H1 (cell line): ENCODE data around the gene STAT1. TPM values are rescaled to one million over a fixed set of nuclear protein-coding genes. Genes with fewer than 3 reads are reported as not detected.

Source experiments
- CTCF ChIA-PET: fragments of 300-600 bp; sonication (Branson Sonifier 250); formaldehyde crosslinking; loops from one replicate; lab custom pipeline; 2021; ENCODE audit not compliant: partially characterized antibody; lab: Charles Lee
- POLR2A ChIA-PET: fragments of 300-600 bp; sonication (Branson Sonifier 250); formaldehyde crosslinking; loops from one replicate; lab custom pipeline; 2021; ENCODE audit warnings: inconsistent platforms; ENCODE audit not compliant: partially characterized antibody; lab: Charles Lee
- DNase-seq, 2 experiments: peaks; one replicate each; pipeline versions ENCODE4 v3.0.0 to v3.0.0-alpha.2; 2010 to 2022; ENCODE audit warnings: low spot score in 2 of 2, low read depth in 1 of 2, mixed read lengths in 1 of 2
- FAIRE-seq: peaks from 2 replicates; lab custom pipeline; 2011; peaks lifted over from hg19 to GRCh38; lab: Jason Lieb, UNC
- H2AFZ ChIP-seq: 2 replicates; pipeline ENCODE4 v1.8.1; 2012; ENCODE audit warnings: low read length, inconsistent platforms
- H2AK5ac ChIP-seq: 2 replicates; pipeline ENCODE4 v1.6.1; 2013; ENCODE audit warnings: low read depth, low read length
- H2BK120ac ChIP-seq: replicated peaks from 2 replicates; pipeline ENCODE3; 2013; ENCODE audit warnings: low read depth, low read length, inconsistent platforms
- H2BK12ac ChIP-seq: 2 replicates; pipeline ENCODE4 v1.6.1; 2013; ENCODE audit warnings: low read depth, low read length
- H2BK15ac ChIP-seq: 2 replicates; pipeline ENCODE4 v1.6.1; 2013; ENCODE audit warnings: low read length
- H2BK20ac ChIP-seq: 2 replicates; pipeline ENCODE4 v1.6.1; 2013; ENCODE audit warnings: low read length
- H2BK5ac ChIP-seq: 2 replicates; pipeline ENCODE4 v1.6.1; 2013; ENCODE audit warnings: low read depth, low read length
- H3K14ac ChIP-seq: 2 replicates; pipeline ENCODE4 v1.6.1; 2013; ENCODE audit warnings: inconsistent platforms; ENCODE audit not compliant: insufficient read length
- H3K18ac ChIP-seq: 2 replicates; pipeline ENCODE4 v1.6.1; 2013; ENCODE audit warnings: low read length; ENCODE audit errors: extremely low read depth
- H3K23ac ChIP-seq: 2 replicates; pipeline ENCODE4 v1.6.1; 2013; ENCODE audit warnings: inconsistent platforms; ENCODE audit not compliant: insufficient read length
- H3K23me2 ChIP-seq: 2 replicates; pipeline ENCODE4 v1.6.1; 2013; ENCODE audit warnings: low read depth, low read length
- H3K27ac ChIP-seq: 2 replicates; pipeline ENCODE4 v1.6.1; 2011; ENCODE audit warnings: low read depth, low read length, inconsistent platforms
- H3K27me3 ChIP-seq, 4 experiments: replicated peaks in 1 of 4; 1 replicate in 1 of 4; 2 replicates in 3 of 4; pipeline versions ENCODE4 v1.6.1 to v1.8.1; 2011 to 2013; ENCODE audit warnings: low read length in 3 of 4, mild to moderate bottlenecking in 3 of 4, inconsistent platforms in 2 of 4, mixed read lengths in 2 of 4, moderate library complexity in 1 of 4; ENCODE audit not compliant: control insufficient read depth in 3 of 4, insufficient read depth in 3 of 4; ENCODE audit errors: extremely low read depth in 1 of 4
- H3K36me3 ChIP-seq, 4 experiments: 2 replicates each; pipeline versions ENCODE4 v1.6.1 to v1.8.1; 2011 to 2013; ENCODE audit warnings: mild to moderate bottlenecking in 4 of 4, low read length in 3 of 4, moderate library complexity in 2 of 4, control low read depth in 1 of 4, inconsistent platforms in 1 of 4; ENCODE audit not compliant: insufficient read depth in 4 of 4, control insufficient read depth in 2 of 4
- H3K4ac ChIP-seq: replicated peaks from 2 replicates; pipeline ENCODE3; 2013; ENCODE audit warnings: low read length, low read depth, mixed read lengths, inconsistent platforms; ENCODE audit not compliant: insufficient read length
- H3K4me1 ChIP-seq, 4 experiments: replicated peaks in 1 of 4; 1 replicate in 1 of 4; 2 replicates in 3 of 4; pipeline versions ENCODE4 v1.6.1 to v1.8.1; 2011 to 2013; ENCODE audit warnings: low read length in 3 of 4, inconsistent platforms in 2 of 4, mixed read lengths in 1 of 4; ENCODE audit not compliant: insufficient read depth in 4 of 4, control insufficient read depth in 3 of 4
- H3K4me2 ChIP-seq, 2 experiments: 2 replicates each; pipeline versions ENCODE4 v1.6.1 to v1.8.1; 2011 to 2013; ENCODE audit warnings: low read depth in 2 of 2, low read length in 2 of 2, control low read depth in 1 of 2, inconsistent platforms in 1 of 2, mild to moderate bottlenecking in 1 of 2; ENCODE audit not compliant: insufficient read depth in 1 of 2
- H3K4me3 ChIP-seq, 4 experiments: fragments of 200-600, 300-600 bp in 1 of 4; sonication (generic), shearing (Covaris generic), sonication (Bioruptor Twin) in 1 of 4; 2 replicates each; pipeline versions ENCODE4 v1.5.1 to v1.8.1; 2011 to 2016; ENCODE audit warnings: low read length in 4 of 4, low read depth in 3 of 4, control low read depth in 2 of 4, inconsistent platforms in 2 of 4, mild to moderate bottlenecking in 2 of 4, mixed read lengths in 1 of 4, moderate library complexity in 1 of 4; ENCODE audit not compliant: insufficient read depth in 2 of 4; ENCODE audit errors: extremely low read depth in 1 of 4
- H3K56ac ChIP-seq: replicated peaks from 2 replicates; pipeline ENCODE3; 2013; ENCODE audit warnings: low read depth, mild to moderate bottlenecking, mixed read lengths, low read length, inconsistent platforms; ENCODE audit not compliant: insufficient read length
- H3K79me1 ChIP-seq: 2 replicates; pipeline ENCODE4 v1.6.1; 2013; ENCODE audit warnings: low read depth, low read length, control low read depth
- H3K79me2 ChIP-seq, 2 experiments: 2 replicates each; pipeline versions ENCODE4 v1.6.1 to v1.8.1; 2012 to 2013; ENCODE audit warnings: low read length in 2 of 2, mild to moderate bottlenecking in 2 of 2, inconsistent platforms in 1 of 2; ENCODE audit not compliant: insufficient read depth in 2 of 2, control insufficient read depth in 1 of 2
- H3K9ac ChIP-seq, 4 experiments: replicated peaks in 1 of 4; 1 replicate in 1 of 4; 2 replicates in 3 of 4; pipeline versions ENCODE4 v1.6.1 to v1.8.1; 2011 to 2013; ENCODE audit warnings: low read depth in 3 of 4, low read length in 3 of 4, control low read depth in 2 of 4, mild to moderate bottlenecking in 2 of 4, moderate library complexity in 2 of 4, inconsistent platforms in 1 of 4; ENCODE audit errors: extremely low read depth in 1 of 4
- H3K9me3 ChIP-seq, 2 experiments: 2 replicates each; pipeline versions ENCODE4 v1.6.1 to v1.8.1; 2012 to 2013; ENCODE audit warnings: mild to moderate bottlenecking in 2 of 2, moderate library complexity in 2 of 2, control low read depth in 1 of 2, inconsistent platforms in 1 of 2, low read depth in 1 of 2, low read length in 1 of 2, mixed read lengths in 1 of 2; ENCODE audit not compliant: insufficient read depth in 2 of 2
- H4K20me1 ChIP-seq, 2 experiments: replicated peaks in 1 of 2; 2 replicates each; pipeline versions ENCODE3 to v1.8.1; 2011 to 2013; ENCODE audit warnings: inconsistent platforms in 2 of 2, low read length in 2 of 2, mild to moderate bottlenecking in 1 of 2; ENCODE audit not compliant: insufficient read depth in 2 of 2, control insufficient read depth in 1 of 2
- H4K5ac ChIP-seq: 2 replicates; pipeline ENCODE4 v1.6.1; 2013; ENCODE audit warnings: low read length, low read depth, mixed read lengths, inconsistent platforms; ENCODE audit not compliant: insufficient read length
- H4K8ac ChIP-seq: 2 replicates; pipeline ENCODE4 v1.8.0; 2013; ENCODE audit warnings: mild to moderate bottlenecking, moderate library complexity, low read length, inconsistent platforms; ENCODE audit not compliant: insufficient read depth; ENCODE audit errors: extremely low read depth
- H4K91ac ChIP-seq: replicated peaks from 2 replicates; pipeline ENCODE3; 2013; ENCODE audit warnings: low read length, mixed read lengths, inconsistent platforms; ENCODE audit not compliant: insufficient read length
- CHD2 ChIP-seq: IDR thresholded peaks from 2 replicates; pipeline ENCODE4 v1.6.1; 2012; ENCODE audit warnings: low read length, improper control_type of control experiment
- EZH2 ChIP-seq: fragments of 200-600 bp; sonication (generic); IDR thresholded peaks from 2 replicates; pipeline ENCODE4 v1.7.1; 2012; ENCODE audit warnings: low read depth, mild to moderate bottlenecking, moderate library complexity, low read length, inconsistent platforms; ENCODE audit not compliant: severe bottlenecking
- HDAC6 ChIP-seq: IDR thresholded peaks from one replicate; pipeline ENCODE4 v1.7.1; 2012; ENCODE audit warnings: low read depth, mild to moderate bottlenecking, inconsistent platforms, low read length, moderate library complexity
- JUND ChIP-seq: IDR thresholded peaks from 2 replicates; pipeline ENCODE4 v1.6.1; 2011; ENCODE audit warnings: mild to moderate bottlenecking, improper control_type of control experiment, low read length
- KDM4A ChIP-seq: IDR thresholded peaks from one replicate; pipeline ENCODE4 v1.7.1; 2012; ENCODE audit warnings: low read depth, mild to moderate bottlenecking, moderate library complexity, low read length, inconsistent platforms; ENCODE audit not compliant: severe bottlenecking
- KDM5A ChIP-seq: fragments of 200-600 bp; IDR thresholded peaks from 2 replicates; pipeline ENCODE4 v1.7.1; 2012; ENCODE audit warnings: mild to moderate bottlenecking, low read length, inconsistent platforms, mixed read lengths
- POU5F1 ChIP-seq: IDR thresholded peaks from 2 replicates; pipeline ENCODE4 v1.6.1; 2011; ENCODE audit warnings: low read depth, mild to moderate bottlenecking, low read length, moderate library complexity
- RFX5 ChIP-seq: IDR thresholded peaks from 2 replicates; pipeline ENCODE4 v1.6.1; 2011; ENCODE audit warnings: low read depth, low read length, improper control_type of control experiment, borderline replicate concordance
- RNF2 ChIP-seq: fragments of 200-900, 300-1000 bp; sonication (generic); IDR thresholded peaks from 2 replicates; pipeline ENCODE4 v1.7.1; 2016; ENCODE audit warnings: borderline replicate concordance, low read depth, mild to moderate bottlenecking, antibody characterized with exemption, low read length; ENCODE audit not compliant: poor library complexity, severe bottlenecking; ENCODE audit errors: missing control alignments
- SUZ12 ChIP-seq: fragments of 200-600 bp; sonication (generic); IDR thresholded peaks from 2 replicates; pipeline ENCODE4 v1.6.1; 2012; ENCODE audit warnings: mild to moderate bottlenecking, inconsistent platforms, low read length, moderate library complexity, mixed read lengths
- TAF1 ChIP-seq: IDR thresholded peaks from 2 replicates; pipeline ENCODE4 v1.6.1; 2011; ENCODE audit warnings: mild to moderate bottlenecking, low read depth, low read length
- TCF12 ChIP-seq: IDR thresholded peaks from 2 replicates; pipeline ENCODE4 v1.6.1; 2011; ENCODE audit warnings: low read depth, mild to moderate bottlenecking, low read length
- WGBS, 2 experiments: shearing (Covaris generic) in 1 of 2; methylation state at CpG; one replicate each; pipeline versions ENCODE4 v1.1.6 to v1.1.7; 2013 to 2015; ENCODE audit warnings: low lambda C conversion rate in 2 of 2, mixed read lengths in 2 of 2, inconsistent platforms in 1 of 2, low coverage in 1 of 2, missing lambda C conversion rate in 1 of 2; ENCODE audit not compliant: insufficient replicate concordance in 2 of 2, insufficient coverage in 1 of 2, insufficient read length in 1 of 2; ENCODE audit errors: extremely low coverage in 1 of 2, missing lambda C conversion rate in 1 of 2; 5-methylcytosine and 5-hydroxymethylcytosine counted together
- polyA plus RNA-seq, 7 experiments: library from polyadenylated mRNA; depleted of rRNA in 3 of 7; stranded (reverse) in 5 of 7; unstranded in 2 of 7; fragments of >200 nt in 5 of 7; fragments of 200-250 nt in 2 of 7; gene quantifications; 1 replicate in 5 of 7; 2 replicates in 1 of 7; 4 replicates in 1 of 7; pipeline versions ENCODE4 v1.2.1 to v1.2.3, GENCODE V29; 2011 to 2013; ENCODE audit warnings: missing spikeins in 2 of 7, mixed read lengths in 2 of 7
- total RNA-seq: library from RNA; stranded (reverse); fragmentation: NEBNext Ultra II Directional; extraction: Animal tissue kit (Norgen Biotek cat#: 25700); gene quantifications from 2 replicates; pipeline ENCODE4 v1.2.1, GENCODE V29; 2021

The STAT1 gene
- total and polyA plus RNA-seq, 2 of the 8 experiments (the other 6 are each of a cell fraction or from before 2014, with no cell fraction given), result 20.3 to 43.0 TPM

GRCh38 chr2:191003405-191004309 lies 10.3 kb downstream of the STAT1 start:
- H4K91ac ChIP-seq, result no peak overlapping the region
- H2BK120ac ChIP-seq, result no peak overlapping the region
- 94% methylated on average over 6 of the region's 6 CpGs; no CpG with 5 or more reads in 1 of the 2 experiments for WGBS, 2 experiments
- no peak overlapping the region for H2BK5ac ChIP-seq
- peaks cover 32 to 83% (median 69%) of the 10 kb centered on the region in 4 experiments for H3K36me3 ChIP-seq
- H2BK20ac ChIP-seq, result no peak overlapping the region
- H4K8ac ChIP-seq, result no peak overlapping the region
- FAIRE-seq (no peak), DNase-seq (no peak)
- H3K9ac ChIP-seq, result no peak overlapping the region
- H3K4me1 ChIP-seq, result no peaks in the 10 kb centered on the region
- H2AK5ac ChIP-seq, result no peak overlapping the region
- no peak overlapping the region for H4K5ac ChIP-seq
- POLR2A ChIA-PET, result no interaction called here
- H3K23ac ChIP-seq, result no peak overlapping the region
- H3K4me3 ChIP-seq, result no peak overlapping the region
- CTCF ChIA-PET, result interaction anchor here (3.7 kb wide), 1 partner anchor 9 kb away, joined by 15 read pairs; no protein-coding TSS in a partner anchor
- H2AFZ ChIP-seq, result no peak overlapping the region
- H3K56ac ChIP-seq, result no peak overlapping the region
- no peaks in the 10 kb centered on the region for H3K9me3 ChIP-seq
- no peak overlapping the region for H3K14ac ChIP-seq
- H3K27ac ChIP-seq, result no peak overlapping the region
- no peaks in the 10 kb centered on the region for H3K23me2 ChIP-seq
- no peaks in the 10 kb centered on the region for H3K27me3 ChIP-seq
- no peak overlapping the region for H3K4ac ChIP-seq
- H3K4me2 ChIP-seq, result no peak overlapping the region
- no peak overlapping the region for H2BK12ac ChIP-seq
- H3K79me1 ChIP-seq, result no peaks in the 10 kb centered on the region; the same call in 1 of the 2 replicates
- H3K18ac ChIP-seq, result no peak overlapping the region
- H2BK15ac ChIP-seq, result no peak overlapping the region
- no peaks in the 10 kb centered on the region for H4K20me1 ChIP-seq
- H3K79me2 ChIP-seq, result no peaks in the 10 kb centered on the region
- TF ChIP-seq RFX5, result no peak
- TF ChIP-seq KDM5A, result no peak
- no peak for TF ChIP-seq TAF1
- TF ChIP-seq RNF2, result no peak
- no peak for TF ChIP-seq TCF12
- no peak for TF ChIP-seq HDAC6
- TF ChIP-seq KDM4A, result no peak
- no peak for TF ChIP-seq CHD2
- TF ChIP-seq EZH2, result no peak
- TF ChIP-seq JUND, result no peak
- TF ChIP-seq SUZ12, result no peak
- TF ChIP-seq POU5F1, result no peak
